Measurements from ENCODE around the gene PRKCB.

PRKCB gene

DNA sequence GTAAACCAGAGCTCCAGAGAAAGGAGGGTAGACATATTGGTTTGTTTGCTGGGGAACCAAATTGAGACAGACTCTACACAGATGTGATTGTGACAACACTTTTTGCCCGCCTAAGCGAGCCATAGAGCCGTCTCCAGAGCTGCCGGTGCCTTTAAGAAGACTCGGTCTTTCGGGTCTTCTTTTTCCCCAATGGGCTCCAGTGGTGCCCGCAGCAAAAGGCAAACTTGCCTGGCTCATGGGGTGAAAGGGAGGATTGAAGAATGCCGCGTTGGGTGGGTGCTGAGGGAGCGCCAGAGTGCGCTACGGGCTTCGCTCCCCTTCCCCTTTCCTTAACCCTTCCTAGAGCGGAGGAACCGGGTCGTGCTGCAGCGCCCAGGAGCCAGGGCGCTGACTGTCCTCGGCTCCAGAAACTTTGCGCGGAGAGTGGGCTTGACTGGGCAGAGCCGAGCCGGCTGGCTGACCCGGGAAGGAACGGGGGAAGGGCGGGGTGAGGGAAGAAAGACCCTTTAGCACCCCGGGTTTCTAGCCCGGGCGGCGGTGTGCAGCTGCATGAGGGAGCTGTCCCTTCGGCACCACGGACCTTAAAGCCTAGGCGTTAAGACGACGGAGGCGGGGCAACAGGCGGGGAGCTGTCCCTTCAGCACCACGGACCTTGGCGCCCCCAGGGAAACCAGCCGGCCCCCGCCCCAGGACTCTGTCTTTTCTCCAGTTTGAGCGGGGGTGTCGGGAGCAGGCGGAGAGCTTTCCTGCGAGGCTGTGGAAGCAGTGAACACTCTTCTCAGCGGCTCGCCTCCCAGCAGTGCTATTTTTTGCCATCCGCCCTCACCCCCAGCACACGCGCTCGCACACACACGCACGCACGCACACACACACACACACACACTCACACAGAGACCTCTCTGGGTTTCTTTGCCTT is 419.9 kb downstream of the PRKCB start, which contains the start of gene CACNG3 (continued):
- TF ChIP-seq, protein P1, sequence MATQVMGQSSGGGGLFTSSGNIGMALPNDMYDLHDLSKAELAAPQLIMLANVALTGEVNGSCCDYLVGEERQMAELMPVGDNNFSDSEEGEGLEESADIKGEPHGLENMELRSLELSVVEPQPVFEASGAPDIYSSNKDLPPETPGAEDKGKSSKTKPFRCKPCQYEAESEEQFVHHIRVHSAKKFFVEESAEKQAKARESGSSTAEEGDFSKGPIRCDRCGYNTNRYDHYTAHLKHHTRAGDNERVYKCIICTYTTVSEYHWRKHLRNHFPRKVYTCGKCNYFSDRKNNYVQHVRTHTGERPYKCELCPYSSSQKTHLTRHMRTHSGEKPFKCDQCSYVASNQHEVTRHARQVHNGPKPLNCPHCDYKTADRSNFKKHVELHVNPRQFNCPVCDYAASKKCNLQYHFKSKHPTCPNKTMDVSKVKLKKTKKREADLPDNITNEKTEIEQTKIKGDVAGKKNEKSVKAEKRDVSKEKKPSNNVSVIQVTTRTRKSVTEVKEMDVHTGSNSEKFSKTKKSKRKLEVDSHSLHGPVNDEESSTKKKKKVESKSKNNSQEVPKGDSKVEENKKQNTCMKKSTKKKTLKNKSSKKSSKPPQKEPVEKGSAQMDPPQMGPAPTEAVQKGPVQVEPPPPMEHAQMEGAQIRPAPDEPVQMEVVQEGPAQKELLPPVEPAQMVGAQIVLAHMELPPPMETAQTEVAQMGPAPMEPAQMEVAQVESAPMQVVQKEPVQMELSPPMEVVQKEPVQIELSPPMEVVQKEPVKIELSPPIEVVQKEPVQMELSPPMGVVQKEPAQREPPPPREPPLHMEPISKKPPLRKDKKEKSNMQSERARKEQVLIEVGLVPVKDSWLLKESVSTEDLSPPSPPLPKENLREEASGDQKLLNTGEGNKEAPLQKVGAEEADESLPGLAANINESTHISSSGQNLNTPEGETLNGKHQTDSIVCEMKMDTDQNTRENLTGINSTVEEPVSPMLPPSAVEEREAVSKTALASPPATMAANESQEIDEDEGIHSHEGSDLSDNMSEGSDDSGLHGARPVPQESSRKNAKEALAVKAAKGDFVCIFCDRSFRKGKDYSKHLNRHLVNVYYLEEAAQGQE (tag by site-specific recombination; IDR thresholded peaks at IDR 0.05) = peak; percentile 99
- TF ChIP-seq ZNF561 (tag by site-specific recombination; IDR thresholded peaks at IDR 0.05; ENCODE audit: borderline replicate concordance) = no peak
- no peak for TF ChIP-seq ZNF416 (tag by site-specific recombination; IDR thresholded peaks at IDR 0.05)
- peak; percentile 84 for TF ChIP-seq SCRT2 (tag by site-specific recombination; IDR thresholded peaks at IDR 0.05)
- no peak for TF ChIP-seq ZNF621 (tag by site-specific recombination; IDR thresholded peaks at IDR 0.05)
- TF ChIP-seq EGR2 (tag by site-specific recombination; IDR thresholded peaks at IDR 0.05; ENCODE audit: low read depth) = peak; percentile 83
- TF ChIP-seq ZNF701 (tag by site-specific recombination; IDR thresholded peaks at IDR 0.05) = no peak

DNA sequence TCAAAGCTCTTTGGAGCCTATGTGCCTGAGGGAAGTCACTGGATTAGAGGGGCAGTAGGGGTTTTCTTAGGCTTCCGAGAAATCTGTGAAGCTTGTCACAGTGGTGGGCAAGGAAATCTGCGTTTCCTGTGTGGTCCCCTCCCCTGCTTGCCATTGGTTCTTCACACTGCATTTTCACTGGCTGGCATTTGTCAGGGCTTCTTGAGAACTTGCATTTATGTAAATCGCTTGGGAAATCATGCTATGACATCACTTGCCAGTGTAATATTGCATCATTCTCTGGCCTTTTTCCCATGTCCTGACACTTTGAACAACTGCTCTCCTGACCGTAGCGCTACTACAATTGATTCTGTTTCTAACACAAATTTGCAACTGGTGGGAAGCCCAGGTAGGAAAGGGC is 422.2 kb downstream of the PRKCB start:
- CTCF ChIA-PET = interaction anchor here (0.6 kb wide), 1 partner anchor 200 kb away, joined by 3 read pairs; no protein-coding TSS in a partner anchor
- Histone ChIP-seq H3K9me3 (ENCODE audit: control insufficient read depth, insufficient read depth, low read depth, low read length) (no peaks in the 10 kb centered on the region), H3K36me3 (ENCODE audit: control insufficient read depth in 2 of 2, insufficient read depth in 1 of 2, low read length in 2 of 2) (no peaks in the 10 kb centered on the region), H3K4me1 (ENCODE audit: control insufficient read depth, insufficient read depth, low read length) (no peaks in the 10 kb centered on the region; the same call in 1 of the 2 replicates), H3K27ac (ENCODE audit: extremely low read depth, low read depth, low read length) (no peak overlapping the region), H3K4me3 (ENCODE audit: low read depth, low read length) (no peak overlapping the region)
- POLR2A ChIA-PET = interaction anchor here (0.6 kb wide), 1 partner anchor 1268 kb away, joined by 4 read pairs; no protein-coding TSS in a partner anchor
- TF ChIP-seq ZNF37A (tag by site-specific recombination; IDR thresholded peaks at IDR 0.05) (no peak), ZNF391 (tag by site-specific recombination; IDR thresholded peaks at IDR 0.05; ENCODE audit: borderline replicate concordance, low read depth) (no peak), ZNF623 (tag by site-specific recombination; IDR thresholded peaks at IDR 0.05) (no peak), ZSCAN16 (tag by site-specific recombination; IDR thresholded peaks at IDR 0.05) (no peak), GLIS2 (tag by site-specific recombination; IDR thresholded peaks at IDR 0.05) (no peak), REPIN1 (tag by site-specific recombination; IDR thresholded peaks at IDR 0.05; ENCODE audit: low read depth) (no peak), ZSCAN18 (tag by site-specific recombination; IDR thresholded peaks at IDR 0.05) (no peak), ZNF777 (tag by site-specific recombination; IDR thresholded peaks at IDR 0.05; ENCODE audit: borderline replicate concordance) (no peak), ZNF530 (tag by site-specific recombination; IDR thresholded peaks at IDR 0.05; ENCODE audit: low read depth) (no peak), SCRT1 (tag by site-specific recombination; IDR thresholded peaks at IDR 0.05; ENCODE audit: borderline replicate concordance) (no peak), KLF10 (tag by site-specific recombination; IDR thresholded peaks at IDR 0.05) (no peak), ZNF600 (tag by site-specific recombination; IDR thresholded peaks at IDR 0.05) (no peak), ZNF19 (tag by site-specific recombination; IDR thresholded peaks at IDR 0.05; ENCODE audit: low read depth) (no peak), ZNF138 (tag by site-specific recombination; IDR thresholded peaks at IDR 0.05; ENCODE audit: borderline replicate concordance) (no peak), ZBTB21 (tag by site-specific recombination; IDR thresholded peaks at IDR 0.05) (peak; percentile 91), ZNF692 (tag by site-specific recombination; IDR thresholded peaks at IDR 0.05) (peak; percentile 22; the same call in 1 of the 2 replicates), ZNF707 (tag by site-specific recombination; IDR thresholded peaks at IDR 0.05) (no peak)
- TF ChIP-seq, protein P2, sequence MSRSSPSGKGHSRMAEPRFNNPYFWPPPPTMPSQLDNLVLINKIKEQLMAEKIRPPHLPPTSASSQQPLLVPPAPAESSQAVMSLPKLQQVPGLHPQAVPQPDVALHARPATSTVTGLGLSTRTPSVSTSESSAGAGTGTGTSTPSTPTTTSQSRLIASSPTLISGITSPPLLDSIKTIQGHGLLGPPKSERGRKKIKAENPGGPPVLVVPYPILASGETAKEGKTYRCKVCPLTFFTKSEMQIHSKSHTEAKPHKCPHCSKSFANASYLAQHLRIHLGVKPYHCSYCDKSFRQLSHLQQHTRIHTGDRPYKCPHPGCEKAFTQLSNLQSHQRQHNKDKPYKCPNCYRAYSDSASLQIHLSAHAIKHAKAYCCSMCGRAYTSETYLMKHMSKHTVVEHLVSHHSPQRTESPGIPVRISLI (tag by site-specific recombination; IDR thresholded peaks at IDR 0.05) = no peak
- TF ChIP-seq, protein P3, sequence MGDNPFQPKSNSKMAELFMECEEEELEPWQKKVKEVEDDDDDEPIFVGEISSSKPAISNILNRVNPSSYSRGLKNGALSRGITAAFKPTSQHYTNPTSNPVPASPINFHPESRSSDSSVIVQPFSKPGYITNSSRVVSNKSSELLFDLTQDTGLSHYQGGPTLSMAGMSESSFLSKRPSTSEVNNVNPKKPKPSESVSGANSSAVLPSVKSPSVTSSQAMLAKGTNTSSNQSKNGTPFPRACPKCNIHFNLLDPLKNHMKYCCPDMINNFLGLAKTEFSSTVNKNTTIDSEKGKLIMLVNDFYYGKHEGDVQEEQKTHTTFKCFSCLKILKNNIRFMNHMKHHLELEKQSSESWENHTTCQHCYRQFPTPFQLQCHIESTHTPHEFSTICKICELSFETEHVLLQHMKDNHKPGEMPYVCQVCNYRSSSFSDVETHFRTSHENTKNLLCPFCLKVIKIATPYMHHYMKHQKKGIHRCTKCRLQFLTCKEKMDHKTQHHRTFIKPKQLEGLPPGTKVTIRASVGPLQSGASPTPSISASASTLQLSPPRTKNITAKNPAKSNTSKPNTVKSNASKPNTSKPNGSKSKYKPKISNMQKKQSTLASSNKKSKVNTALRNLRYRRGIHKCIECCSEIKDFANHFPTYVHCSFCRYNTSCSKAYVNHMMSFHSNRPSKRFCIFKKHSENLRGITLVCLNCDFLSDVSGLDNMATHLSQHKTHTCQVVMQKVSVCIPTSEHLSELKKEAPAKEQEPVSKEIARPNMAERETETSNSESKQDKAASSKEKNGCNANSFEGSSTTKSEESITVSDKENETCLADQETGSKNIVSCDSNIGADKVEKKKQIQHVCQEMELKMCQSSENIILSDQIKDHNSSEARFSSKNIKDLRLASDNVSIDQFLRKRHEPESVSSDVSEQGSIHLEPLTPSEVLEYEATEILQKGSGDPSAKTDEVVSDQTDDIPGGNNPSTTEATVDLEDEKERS (tag by site-specific recombination; IDR thresholded peaks at IDR 0.05) = no peak

All from HEK293 (cell line).